Esophagus muscularis mucosa (tissue), 3 donors: ENCODE measurements around the gene TBC1D5.

Source experiments
- CTCF ChIP-seq, 3 experiments: fragments of 200-600 bp in 2 of 3; fragments of 450-650 bp in 1 of 3; sonication (generic) in 2 of 3; IDR thresholded peaks; one replicate each; pipeline ENCODE4 v1.5.1; 2017 to 2019; ENCODE audit warnings: antibody characterized with exemption in 3 of 3, mild to moderate bottlenecking in 2 of 3, moderate library complexity in 1 of 3
- EP300 ChIP-seq: sonication (generic); formaldehyde crosslinking; IDR thresholded peaks from one replicate; pipeline ENCODE4 v1.6.1; 2017; ENCODE audit warnings: antibody characterized with exemption

- TF ChIP-seq EP300 = no peak
- TF ChIP-seq CTCF (IDR thresholded peaks at IDR 0.05) = no peak
These were observed 606.2 kb downstream of the TBC1D5 start for GRCh38 chr3:17136136-17136721.
